Fibroblast of lung (primary cell): Measurements from ENCODE around the gene POLR2B. TPM values are rescaled to one million over a fixed set of nuclear protein-coding genes. Genes with fewer than 3 reads are reported as not detected.

ENCODE experiments used
- DNase-seq, 2 donors: peaks; one replicate each; pipeline versions ENCODE4 v3.0.0 to v3.0.0-alpha.2; 2010; ENCODE audit warnings: low read depth in 2 of 2
- H2AFZ ChIP-seq: 2 replicates; pipeline ENCODE4 v1.5.1; 2012; ENCODE audit warnings: low read length, control low read depth, inconsistent platforms
- H3K27ac ChIP-seq: 2 replicates; pipeline ENCODE4 v1.5.1; 2011; ENCODE audit warnings: low read length, control low read depth; ENCODE audit not compliant: insufficient read depth
- H3K27me3 ChIP-seq: 2 replicates; pipeline ENCODE4 v1.5.1; 2011; ENCODE audit warnings: mild to moderate bottlenecking, low read length; ENCODE audit not compliant: control insufficient read depth, insufficient read depth
- H3K36me3 ChIP-seq: 2 replicates; pipeline ENCODE4 v1.5.1; 2011; ENCODE audit warnings: low read length; ENCODE audit not compliant: control insufficient read depth, insufficient read depth
- H3K4me1 ChIP-seq: 2 replicates; pipeline ENCODE4 v1.5.1; 2011; ENCODE audit warnings: low read length; ENCODE audit not compliant: control insufficient read depth, insufficient read depth; ENCODE audit errors: extremely low read depth
- H3K4me2 ChIP-seq: 2 replicates; pipeline ENCODE4 v1.5.1; 2011; ENCODE audit warnings: low read length, control low read depth; ENCODE audit not compliant: insufficient read depth; ENCODE audit errors: extremely low read depth
- H3K4me3 ChIP-seq, 4 experiments: fragments of 200-600 bp in 1 of 4; sonication (generic) in 1 of 4; replicated peaks in 1 of 4; 2 replicates each; pipeline ENCODE4 v1.5.1; 2011 to 2016; ENCODE audit warnings: low read length in 4 of 4, low read depth in 3 of 4, mild to moderate bottlenecking in 3 of 4, control low read depth in 2 of 4, inconsistent platforms in 1 of 4, mixed read lengths in 1 of 4; ENCODE audit not compliant: insufficient read depth in 1 of 4; ENCODE audit errors: control extremely low read depth in 1 of 4
- H3K79me2 ChIP-seq: 2 replicates; pipeline ENCODE4 v1.5.1; 2012; ENCODE audit warnings: mild to moderate bottlenecking, low read length, inconsistent platforms; ENCODE audit not compliant: control insufficient read depth, insufficient read depth
- H3K9ac ChIP-seq: 2 replicates; pipeline ENCODE4 v1.5.1; 2011; ENCODE audit warnings: mild to moderate bottlenecking, low read length, control low read depth; ENCODE audit not compliant: insufficient read depth
- H3K9me3 ChIP-seq: 2 replicates; pipeline ENCODE4 v1.5.1; 2012; ENCODE audit warnings: low read depth, low read length; ENCODE audit not compliant: control insufficient read depth, insufficient read depth
- H4K20me1 ChIP-seq: 2 replicates; pipeline ENCODE4 v1.5.1; 2011; ENCODE audit warnings: low read length; ENCODE audit not compliant: control insufficient read depth, insufficient read depth; ENCODE audit errors: extremely low read depth
- CTCF ChIP-seq, 2 donors: IDR thresholded peaks in 1 of 2; conservative IDR thresholded peaks in 1 of 2; 1 replicate in 1 of 2; 2 replicates in 1 of 2; pipeline ENCODE4 v1.5.1; 2011 to 2012; ENCODE audit warnings: low read length in 2 of 2, control low read depth in 1 of 2, inconsistent platforms in 1 of 2, low read depth in 1 of 2, mild to moderate bottlenecking in 1 of 2
- EZH2 ChIP-seq: IDR thresholded peaks from 2 replicates; pipeline ENCODE4 v1.5.1; 2012; ENCODE audit warnings: low read length, control low read depth, mild to moderate bottlenecking; ENCODE audit errors: missing control alignments
- polyA plus RNA-seq, 2 donors: library from polyadenylated mRNA; depleted of rRNA in 1 of 2; stranded (reverse) in 1 of 2; unstranded in 1 of 2; fragments of >200 nt; gene quantifications; 2 replicates each; pipeline ENCODE4 v1.2.1, GENCODE V29; 2011 to 2012; ENCODE audit warnings: missing spikeins in 1 of 2
- total RNA-seq: library from RNA; depleted of rRNA; stranded (reverse); fragments of >200 nt; gene quantifications from 2 replicates; pipeline ENCODE4 v1.2.1, GENCODE V29; 2014

POLR2B gene
- total and polyA plus RNA-seq, 2 donors (not counting 1 experiment from before 2014, with no cell fraction given), result 104 to 105 TPM

- H3K4me1 ChIP-seq, result peaks cover 22% of the 10 kb centered on the region
- no peak overlapping the region for H2AFZ ChIP-seq
- H3K4me3 ChIP-seq, result no peak overlapping the region
- no peaks in the 10 kb centered on the region for H4K20me1 ChIP-seq
- H3K9ac ChIP-seq, result no peak overlapping the region
- no peaks in the 10 kb centered on the region for H3K27me3 ChIP-seq
- peak overlapping the region; percentile 66 for H3K4me2 ChIP-seq
- TF ChIP-seq CTCF (conservative IDR thresholded peaks at IDR 0.05 in 1 of 2, IDR thresholded peaks at IDR 0.05 in 1 of 2; ENCODE audit: low read depth in 1 of 2, low read length in 2 of 2), result no peak
- TF ChIP-seq EZH2, result no peak
- peak overlapping the region; percentile 88 for H3K27ac ChIP-seq
- H3K9me3 ChIP-seq, result no peaks in the 10 kb centered on the region
- H3K36me3 ChIP-seq, result no peaks in the 10 kb centered on the region
- peaks cover 7% of the 10 kb centered on the region for H3K79me2 ChIP-seq
- peak in 1 of 2 donors; percentile 72 for DNase-seq
Measured at GRCh38 chr4:57065730-57066482, 87.2 kb downstream of the POLR2B start.

- H2AFZ ChIP-seq, result no peak overlapping the region
- H4K20me1 ChIP-seq, result no peaks in the 10 kb centered on the region
- no peak for TF ChIP-seq CTCF (conservative IDR thresholded peaks at IDR 0.05 in 1 of 2, IDR thresholded peaks at IDR 0.05 in 1 of 2; ENCODE audit: low read depth in 1 of 2, low read length in 2 of 2)
- no peak for TF ChIP-seq EZH2
- H3K36me3 ChIP-seq, result no peaks in the 10 kb centered on the region
- H3K27me3 ChIP-seq, result no peaks in the 10 kb centered on the region
- H3K27ac ChIP-seq, result no peak overlapping the region
- no peak overlapping the region for H3K9ac ChIP-seq
- DNase-seq, result no peak
- no peaks in the 10 kb centered on the region for H3K9me3 ChIP-seq
- H3K4me1 ChIP-seq, result peaks cover 23% of the 10 kb centered on the region
- H3K4me2 ChIP-seq, result no peak overlapping the region
- H3K4me3 ChIP-seq, result no peak overlapping the region
- H3K79me2 ChIP-seq, result peaks cover 8% of the 10 kb centered on the region
Measured at GRCh38 chr4:57068237-57068981, 89.7 kb downstream of the POLR2B start.

- TF ChIP-seq CTCF (conservative IDR thresholded peaks at IDR 0.05 in 1 of 2, IDR thresholded peaks at IDR 0.05 in 1 of 2; ENCODE audit: low read depth in 1 of 2, low read length in 2 of 2), result no peak
- no peak for TF ChIP-seq EZH2
- H3K4me1 ChIP-seq, result peaks cover 23% of the 10 kb centered on the region
- H3K4me2 ChIP-seq, result no peak overlapping the region
- H3K27ac ChIP-seq, result no peak overlapping the region
- no peaks in the 10 kb centered on the region for H3K36me3 ChIP-seq
- no peaks in the 10 kb centered on the region for H4K20me1 ChIP-seq
- H3K4me3 ChIP-seq, result no peak overlapping the region
- no peak for DNase-seq
- H3K79me2 ChIP-seq, result peaks cover 8% of the 10 kb centered on the region
- no peaks in the 10 kb centered on the region for H3K27me3 ChIP-seq
- no peak overlapping the region for H2AFZ ChIP-seq
- H3K9ac ChIP-seq, result no peak overlapping the region
- H3K9me3 ChIP-seq, result no peaks in the 10 kb centered on the region
Measured at GRCh38 chr4:57070461-57070860, 91.8 kb downstream of the POLR2B start.
